Tibial artery (tissue), 4 donors: Measurements from ENCODE around the gene CCDC102A.

Experiments
- DNase-seq, 2 donors: peaks; one replicate each; pipeline ENCODE4 v3.0.0-alpha.2; 2019
- H3K27ac ChIP-seq, 2 donors: fragments of 200-600 bp; sonication (generic) in 1 of 2; 1 replicate in 1 of 2; 2 replicates in 1 of 2; pipeline ENCODE4 v1.5.1; 2018 to 2019; ENCODE audit warnings: mild to moderate bottlenecking in 1 of 2
- H3K27me3 ChIP-seq, 2 donors: fragments of 200-600 bp; sonication (generic) in 1 of 2; one replicate each; pipeline versions ENCODE4 v1.5.1 to v1.6.0; 2016 to 2019
- H3K36me3 ChIP-seq, 3 donors: fragments of 200-600 bp; sonication (generic) in 2 of 3; one replicate each; pipeline ENCODE4 v1.5.1; 2016 to 2019; ENCODE audit warnings: mild to moderate bottlenecking in 2 of 3
- H3K4me1 ChIP-seq, 4 donors: fragments of 200-600 bp; sonication (generic) in 2 of 4; 1 replicate in 3 of 4; 2 replicates in 1 of 4; pipeline ENCODE4 v1.5.1; 2016 to 2019
- H3K4me3 ChIP-seq, 2 donors: fragments of 200-600 bp; sonication (generic) in 1 of 2; 1 replicate in 1 of 2; 2 replicates in 1 of 2; pipeline ENCODE4 v1.5.1; 2018 to 2019; ENCODE audit warnings: mild to moderate bottlenecking in 2 of 2
- H3K9me3 ChIP-seq, 3 donors: fragments of 200-600 bp; sonication (generic) in 1 of 3; one replicate each; pipeline ENCODE4 v1.5.1; 2016 to 2019
- CTCF ChIP-seq, 2 experiments: fragments of 200-600 bp in 1 of 2; fragments of 450-650 bp in 1 of 2; IDR thresholded peaks; one replicate each; pipeline ENCODE4 v1.5.1; 2017 to 2019; ENCODE audit warnings: antibody characterized with exemption in 2 of 2, mild to moderate bottlenecking in 1 of 2, moderate library complexity in 1 of 2
- intact Hi-C: fragments of 100-400 bp; cut with DNase I; formaldehyde crosslinking; loops from one replicate; pipeline ENCODE4 v1.15.0; 2023; ENCODE audit warnings: low total_unique reads

The CCDC102A gene

GRCh38 chr16:57468346-57468745 is 68.0 kb downstream of the CCDC102A start:
- H3K4me3 ChIP-seq = no peak overlapping the region
- peaks cover 0 to 26% (median 21%) of the 10 kb centered on the region in 4 donors for H3K4me1 ChIP-seq
- H3K9me3 ChIP-seq = no peaks in the 10 kb centered on the region
- intact Hi-C loops = no loop called here
- no peaks in the 10 kb centered on the region for H3K27me3 ChIP-seq
- DNase-seq = no peak
- H3K27ac ChIP-seq = no peak overlapping the region
- TF ChIP-seq CTCF (IDR thresholded peaks at IDR 0.05) = no peak
- H3K36me3 ChIP-seq = peaks cover 63 to 87% (median 77%) of the 10 kb centered on the region in 3 donors

GRCh38 chr16:57464523-57464922 is 71.8 kb downstream of the CCDC102A start:
- intact Hi-C loops = no loop called here
- Histone ChIP-seq H3K9me3 (no peaks in the 10 kb centered on the region), H3K36me3 (peaks cover 33 to 67% (median 48%) of the 10 kb centered on the region in 3 donors), H3K27ac (no peak overlapping the region), H3K27me3 (no peaks in the 10 kb centered on the region), H3K4me3 (no peak overlapping the region), H3K4me1 (peaks cover 0 to 25% (median 20%) of the 10 kb centered on the region in 4 donors)
- no peak for DNase-seq
- no peak for TF ChIP-seq CTCF (IDR thresholded peaks at IDR 0.05)

- Histone ChIP-seq H3K36me3 (peaks cover 25 to 67% (median 47%) of the 10 kb centered on the region in 3 donors), H3K27ac (peak overlapping the region; percentile 92 to 93), H3K4me3 (peak overlapping the region; percentile 89 to 94), H3K27me3 (no peaks in the 10 kb centered on the region), H3K4me1 (peaks cover 0 to 25% (median 20%) of the 10 kb centered on the region in 4 donors), H3K9me3 (no peaks in the 10 kb centered on the region)
- no peak for TF ChIP-seq CTCF (IDR thresholded peaks at IDR 0.05)
- intact Hi-C loops = no loop called here
- DNase-seq = no peak
Measured at GRCh38 chr16:57462978-57463362, 73.4 kb downstream of the CCDC102A start.

GRCh38 chr16:57462209-57462977 is 74.0 kb downstream of the CCDC102A start, which contains the start of gene POLR2C:
POLR2C (plus strand) TSS chr16:57462679; CDS start chr16:57462725, 46 bp downstream.
- peak within 1 kb of the TSS; percentile 89 to 94 for H3K4me3 ChIP-seq
- peaks cover 25 to 68% (median 47%) of the 10 kb centered on the region in 3 donors for H3K36me3 ChIP-seq
- DNase-seq = peak; percentile 86 to 90
- no peaks in the 10 kb centered on the region for H3K27me3 ChIP-seq
- H3K27ac ChIP-seq = peak within 1 kb of the TSS; percentile 92 to 93
- peak; percentile 96 to 98 for TF ChIP-seq CTCF (IDR thresholded peaks at IDR 0.05)
- intact Hi-C loops = no loop called here
- H3K4me1 ChIP-seq = peaks cover 0 to 25% (median 20%) of the 10 kb centered on the region in 4 donors
- no peaks in the 10 kb centered on the region for H3K9me3 ChIP-seq
